ENCODE results near the gene MKRN3.
A peak's percentile ranks its signal among the peaks of the same experiment; 100 is the strongest.

The MKRN3 gene

GRCh38 chr15:23565395-23566070 is at the start of gene MKRN3:
MKRN3 (plus strand) TSS chr15:23565674; CDS start chr15:23565783, 109 bp downstream.
- peak; percentile 8 for DNase-seq (ENCODE audit: low read depth)

DNA sequence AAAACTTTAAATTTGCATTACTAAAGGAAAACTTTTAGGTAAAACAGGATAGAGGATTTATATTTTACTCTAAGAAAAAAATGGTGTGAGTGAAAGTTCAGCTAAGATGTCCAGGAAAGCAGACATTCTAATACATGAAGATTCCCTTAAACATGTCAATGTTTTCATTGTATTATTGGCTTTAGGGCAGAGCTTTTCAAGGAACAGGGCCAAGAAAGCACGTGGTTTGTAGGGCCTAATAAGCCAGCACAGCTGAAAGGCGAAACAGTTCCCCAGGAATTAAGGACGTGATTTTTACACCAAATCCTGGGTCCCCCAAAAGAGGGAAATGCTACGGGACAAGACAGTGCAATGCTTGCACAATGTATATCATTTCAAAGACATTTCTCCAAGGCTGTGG is 48.6 kb upstream of the MKRN3 start:
- no peak for DNase-seq (ENCODE audit: low read depth)

DNA sequence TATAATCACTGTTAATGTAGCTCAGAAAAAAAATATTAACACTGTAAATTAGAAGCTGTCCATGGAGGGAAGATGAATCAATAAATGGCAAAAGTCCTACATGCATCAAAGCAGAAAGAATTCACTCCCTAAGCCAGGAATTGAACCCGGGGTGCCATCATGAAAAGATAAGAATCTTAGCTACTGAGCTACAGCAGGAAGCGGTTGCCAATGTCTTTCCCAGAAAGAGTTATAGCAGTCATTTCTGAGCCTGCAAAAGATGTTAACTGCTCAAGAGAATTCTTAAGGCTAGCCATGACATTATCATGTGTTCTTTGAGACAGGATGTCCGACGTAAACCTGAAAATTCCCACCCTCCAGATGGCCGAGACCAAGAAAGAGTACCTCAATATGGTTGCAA is 47.4 kb upstream of the MKRN3 start:
- DNase-seq (ENCODE audit: low read depth), result no peak

GRCh38 chr15:23524816-23525215 is 40.7 kb upstream of the MKRN3 start:
- no peak for DNase-seq (ENCODE audit: low read depth)

- DNase-seq (ENCODE audit: low read depth), result no peak
Measured at GRCh38 chr15:23529891-23530290, 35.6 kb upstream of the MKRN3 start.

GRCh38 chr15:23532024-23532423 is 33.5 kb upstream of the MKRN3 start:
- no peak for DNase-seq (ENCODE audit: low read depth)

GRCh38 chr15:23536659-23537058 is 28.8 kb upstream of the MKRN3 start:
- DNase-seq (ENCODE audit: low read depth), result no peak

DNA sequence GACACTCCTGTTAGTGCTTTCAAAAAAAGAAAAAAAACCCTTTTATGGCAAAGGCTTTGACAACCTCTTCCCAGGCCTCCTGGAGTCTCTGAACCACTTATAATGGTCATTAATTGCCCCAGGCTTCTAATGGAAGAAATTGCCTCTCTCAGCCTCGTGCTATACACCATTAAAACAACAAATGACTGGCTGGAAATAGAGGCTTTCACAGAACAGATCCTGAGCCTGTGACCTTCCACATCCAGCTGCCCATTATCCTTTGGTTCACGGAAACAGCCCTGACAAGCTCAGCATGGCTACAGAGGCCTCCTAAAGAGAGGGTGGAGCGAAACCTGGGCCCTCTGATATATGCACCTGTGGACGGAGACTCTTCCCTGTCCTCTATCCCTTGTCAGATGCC is 26.8 kb upstream of the MKRN3 start:
- DNase-seq (ENCODE audit: low read depth), result no peak

GRCh38 chr15:23539892-23540291 is 25.6 kb upstream of the MKRN3 start:
- no peak for DNase-seq (ENCODE audit: low read depth)

DNA sequence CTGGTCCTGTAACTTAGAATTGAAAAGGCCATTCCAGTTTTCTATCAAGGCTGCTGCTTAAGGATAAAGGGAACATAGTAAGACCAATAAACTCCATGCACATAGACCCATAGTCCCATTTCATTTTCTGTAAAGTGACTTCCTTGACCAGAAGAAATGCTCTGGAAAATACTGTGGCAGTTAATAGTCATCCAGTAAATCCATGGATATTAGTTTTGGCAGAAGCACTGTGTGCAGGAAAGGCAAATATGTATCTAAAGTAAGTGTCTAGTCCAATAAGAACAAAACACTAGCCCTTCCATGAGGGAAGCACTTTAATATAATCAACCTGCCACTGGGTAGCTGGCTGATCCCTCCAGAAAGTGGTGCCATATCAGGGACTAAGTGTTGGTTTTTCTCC is 19.3 kb upstream of the MKRN3 start:
- no peak for DNase-seq (ENCODE audit: low read depth)

DNA sequence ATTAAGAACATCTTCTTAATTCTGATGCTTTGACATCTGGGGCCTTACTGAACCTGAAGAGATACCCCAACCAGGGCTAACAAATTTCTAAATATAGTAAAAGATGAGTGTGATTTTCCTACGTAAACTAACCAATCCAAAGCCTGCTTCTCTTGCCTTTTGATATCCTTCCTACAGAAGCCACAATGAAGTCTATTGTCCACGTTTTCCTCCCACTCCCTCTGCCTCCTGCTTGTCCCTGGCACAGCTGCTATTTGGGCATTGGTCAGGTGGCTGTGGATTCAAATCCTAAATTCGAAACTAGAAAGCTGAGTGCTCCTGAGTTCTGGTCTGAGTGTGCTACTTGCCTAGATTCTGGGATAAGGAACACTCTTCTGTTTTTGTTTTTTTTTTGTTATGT is 17.4 kb upstream of the MKRN3 start:
- DNase-seq (ENCODE audit: low read depth), result no peak

- DNase-seq (ENCODE audit: low read depth), result no peak
Measured at GRCh38 chr15:23561914-23562313, 3.6 kb upstream of the MKRN3 start.

DNA sequence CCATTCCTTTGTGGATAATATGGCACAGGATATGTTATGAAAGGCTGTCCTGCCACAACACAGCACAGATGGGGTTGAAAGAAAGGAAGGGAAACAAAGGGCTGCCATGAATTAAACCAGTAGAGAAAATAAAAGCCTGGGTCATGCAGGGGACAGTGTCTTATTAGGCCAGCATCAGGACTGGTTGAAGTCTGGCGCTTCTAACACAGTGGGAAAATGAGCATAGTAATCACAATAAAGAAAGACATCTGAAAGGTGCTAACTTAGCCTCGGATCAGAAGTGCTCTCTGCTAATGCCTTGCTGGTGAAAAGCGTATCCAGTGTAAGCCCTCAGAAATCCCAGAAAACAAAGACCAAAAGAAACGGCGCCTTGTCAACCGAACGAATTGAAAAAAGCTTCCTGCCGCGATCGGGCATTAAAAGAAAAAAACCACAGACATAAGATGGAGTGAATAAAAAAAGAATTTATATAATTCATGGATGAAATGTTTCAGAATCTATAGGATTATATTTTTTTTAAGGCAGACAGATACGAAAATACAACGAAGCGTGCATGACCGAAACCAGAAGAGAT is 566 bp upstream of the MKRN3 start:
- DNase-seq (ENCODE audit: low read depth), result no peak

- DNase-seq (ENCODE audit: low read depth), result no peak
Measured at GRCh38 chr15:23566071-23566554, 639 bp downstream of the MKRN3 start.

DNA sequence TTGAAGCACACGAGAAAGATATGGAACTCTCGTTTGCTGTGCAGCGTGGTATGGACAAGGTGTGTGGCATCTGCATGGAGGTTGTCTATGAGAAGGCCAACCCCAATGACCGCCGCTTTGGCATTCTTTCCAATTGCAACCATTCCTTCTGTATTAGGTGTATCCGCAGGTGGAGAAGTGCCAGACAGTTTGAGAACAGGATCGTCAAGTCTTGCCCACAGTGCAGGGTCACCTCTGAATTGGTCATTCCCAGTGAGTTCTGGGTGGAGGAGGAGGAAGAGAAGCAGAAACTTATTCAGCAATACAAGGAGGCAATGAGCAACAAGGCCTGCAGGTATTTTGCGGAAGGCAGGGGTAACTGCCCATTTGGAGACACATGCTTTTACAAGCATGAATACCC is 1.2 kb downstream of the MKRN3 start:
- no peak for DNase-seq (ENCODE audit: low read depth)

DNA sequence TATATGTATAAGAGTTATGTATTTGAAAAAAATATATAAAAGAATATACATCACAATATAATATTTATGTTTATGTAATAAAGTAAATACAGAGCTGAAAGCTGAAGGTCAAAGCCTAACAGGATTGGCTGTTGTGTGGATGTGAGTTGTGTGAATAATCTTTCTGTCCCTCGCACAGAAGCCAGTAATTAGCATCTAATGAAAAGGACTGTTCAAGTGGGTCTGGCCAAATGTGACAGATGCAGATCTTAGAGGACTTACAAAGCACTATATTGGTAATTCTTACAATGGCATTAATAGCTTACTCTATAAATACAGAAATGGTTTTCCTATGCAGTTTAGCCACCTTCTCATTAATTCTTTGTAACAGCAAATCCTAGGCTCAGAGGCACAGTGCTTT is 2.4 kb downstream of the MKRN3 start:
- no peak for DNase-seq (ENCODE audit: low read depth)

DNA sequence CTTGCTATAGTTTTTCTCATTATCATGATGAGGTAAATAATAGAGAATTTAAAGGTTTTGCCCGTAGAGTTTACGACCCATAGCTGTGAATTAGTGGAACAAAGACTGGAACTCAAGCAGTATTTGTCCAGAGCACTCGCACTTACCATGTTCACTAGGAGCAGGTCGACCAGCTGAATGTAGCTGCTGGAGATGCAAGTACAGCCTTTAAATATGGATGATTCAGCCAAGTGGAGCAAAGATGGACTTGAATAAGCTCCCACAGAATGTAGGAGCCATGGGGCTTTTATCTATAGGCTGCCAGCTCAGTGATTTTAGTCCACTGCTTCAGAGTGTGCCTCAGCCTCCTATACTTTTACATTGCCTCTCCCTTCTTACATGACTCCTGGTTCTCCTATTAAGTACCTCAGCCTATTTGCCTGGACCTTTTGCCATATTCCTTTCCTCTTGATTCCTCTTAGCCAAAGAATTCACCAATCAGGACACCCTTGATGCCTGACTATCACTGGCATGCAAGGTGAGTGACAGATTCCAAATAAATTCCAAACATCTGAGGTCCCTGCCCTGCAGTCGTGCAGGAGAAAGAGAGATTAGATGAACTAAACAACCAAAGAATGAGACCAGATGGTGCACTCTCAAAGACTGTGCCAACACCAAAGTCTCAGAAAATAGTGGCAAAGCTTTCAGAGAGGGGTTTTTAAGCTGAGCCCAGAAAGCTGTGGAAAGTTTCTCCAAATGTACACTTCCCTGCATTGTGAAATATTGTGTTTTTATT is 3.9 kb downstream of the MKRN3 start:
- DNase-seq (ENCODE audit: low read depth), result no peak

GRCh38 chr15:23570486-23570885 is 5.0 kb downstream of the MKRN3 start:
- no peak for DNase-seq (ENCODE audit: low read depth)

GRCh38 chr15:23572844-23573243 is 7.4 kb downstream of the MKRN3 start:
- no peak for DNase-seq (ENCODE audit: low read depth)

- DNase-seq (ENCODE audit: low read depth), result no peak
Measured at GRCh38 chr15:23574742-23575141, 9.3 kb downstream of the MKRN3 start.

GRCh38 chr15:23576061-23576460 is 10.6 kb downstream of the MKRN3 start:
- no peak for DNase-seq (ENCODE audit: low read depth)

DNA sequence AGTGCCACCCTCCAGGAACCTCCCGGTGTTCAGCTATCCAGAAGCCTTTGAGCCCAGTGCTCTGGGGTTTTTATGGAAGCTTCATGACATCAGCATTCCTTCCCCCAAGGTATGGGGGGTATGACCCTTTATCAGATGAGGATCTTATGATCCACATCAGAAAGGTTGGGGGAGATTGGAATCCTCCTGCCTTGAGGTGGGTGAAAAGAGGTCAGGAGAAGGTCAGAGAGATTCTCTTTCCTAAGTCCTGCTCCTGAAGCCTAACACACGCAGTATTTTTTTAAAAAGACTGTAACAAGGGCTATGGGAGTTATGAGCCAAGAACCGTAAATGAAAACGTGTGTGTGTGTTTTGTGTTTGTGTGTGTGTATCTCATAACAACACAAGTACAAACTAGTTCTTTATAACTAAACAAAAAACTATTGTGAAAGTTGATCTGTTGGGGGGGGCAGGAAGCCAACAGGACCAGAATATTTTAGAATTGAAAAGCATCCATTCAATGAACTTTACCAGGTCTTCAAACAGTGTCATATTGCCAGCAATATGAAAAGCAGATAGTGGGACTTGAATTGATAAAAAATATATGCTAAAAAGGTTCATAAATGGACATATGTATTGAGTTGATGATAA is 13.2 kb downstream of the MKRN3 start:
- DNase-seq (ENCODE audit: low read depth), result no peak

GRCh38 chr15:23588268-23588667 is 22.8 kb downstream of the MKRN3 start:
- DNase-seq (ENCODE audit: low read depth), result no peak
